ENCODE data around the gene SCGB1D2. TPM values are rescaled to one million over a fixed set of nuclear protein-coding genes. Genes with fewer than 3 reads are reported as not detected.

The SCGB1D2 gene
- total RNA-seq, 1 donor from 2014 or later = not detected

- H3K4me3 ChIP-seq (ENCODE audit: low read depth, low read length) = no peak overlapping the region
- TF ChIP-seq CTCF (IDR thresholded peaks at IDR 0.05; ENCODE audit: insufficient read depth, low read length, poor library complexity, severe bottlenecking) = no peak
- no peak for DNase-seq (ENCODE audit: low read depth)
Observed at GRCh38 chr11:62223095-62223494, 18.9 kb upstream of the SCGB1D2 start.

GRCh38 chr11:62233730-62234129, 8.3 kb upstream of the SCGB1D2 start:
- Histone ChIP-seq H3K36me3 (ENCODE audit: control insufficient read depth, insufficient read depth, low read length) (no peaks in the 10 kb centered on the region), H3K4me3 (ENCODE audit: low read depth, low read length) (no peak overlapping the region), H3K27me3 (ENCODE audit: control insufficient read depth, insufficient read depth, low read length) (peaks cover 2% of the 10 kb centered on the region)
- DNase-seq (ENCODE audit: low read depth) = no peak
- TF ChIP-seq CTCF (IDR thresholded peaks at IDR 0.05; ENCODE audit: insufficient read depth, low read length, poor library complexity, severe bottlenecking) = no peak

More at GRCh38 chr11:62223095-62223494, 18.9 kb upstream of the SCGB1D2 start:
- Histone ChIP-seq H3K36me3 (ENCODE audit: control insufficient read depth, insufficient read depth, low read length) (no peaks in the 10 kb centered on the region), H3K27me3 (ENCODE audit: control insufficient read depth, insufficient read depth, low read length) (no peaks in the 10 kb centered on the region)

- Histone ChIP-seq H3K27me3 (ENCODE audit: control insufficient read depth, insufficient read depth, low read length) (peaks cover 4% of the 10 kb centered on the region), H3K36me3 (ENCODE audit: control insufficient read depth, insufficient read depth, low read length) (no peaks in the 10 kb centered on the region), H3K4me3 (ENCODE audit: low read depth, low read length) (no peak overlapping the region)
- no peak for DNase-seq (ENCODE audit: low read depth)
- no peak for TF ChIP-seq CTCF (IDR thresholded peaks at IDR 0.05; ENCODE audit: insufficient read depth, low read length, poor library complexity, severe bottlenecking)
Observed at GRCh38 chr11:62236187-62236586, 5.9 kb upstream of the SCGB1D2 start.

- Histone ChIP-seq H3K27me3 (ENCODE audit: control insufficient read depth, insufficient read depth, low read length) (peaks cover 6% of the 10 kb centered on the region), H3K4me3 (ENCODE audit: low read depth, low read length) (no peak overlapping the region), H3K36me3 (ENCODE audit: control insufficient read depth, insufficient read depth, low read length) (no peaks in the 10 kb centered on the region)
- no peak for TF ChIP-seq CTCF (IDR thresholded peaks at IDR 0.05; ENCODE audit: insufficient read depth, low read length, poor library complexity, severe bottlenecking)
- DNase-seq (ENCODE audit: low read depth) = no peak
Observed at GRCh38 chr11:62237499-62237898, 4.5 kb upstream of the SCGB1D2 start.

GRCh38 chr11:62238151-62238550, 3.9 kb upstream of the SCGB1D2 start:
- no peak for DNase-seq (ENCODE audit: low read depth)
- TF ChIP-seq CTCF (IDR thresholded peaks at IDR 0.05; ENCODE audit: insufficient read depth, low read length, poor library complexity, severe bottlenecking) = no peak
- Histone ChIP-seq H3K36me3 (ENCODE audit: control insufficient read depth, insufficient read depth, low read length) (no peaks in the 10 kb centered on the region), H3K27me3 (ENCODE audit: control insufficient read depth, insufficient read depth, low read length) (peaks cover 6% of the 10 kb centered on the region), H3K4me3 (ENCODE audit: low read depth, low read length) (no peak overlapping the region)

- no peak for DNase-seq (ENCODE audit: low read depth)
- H3K36me3 ChIP-seq (ENCODE audit: control insufficient read depth, insufficient read depth, low read length) = no peaks in the 10 kb centered on the region
- no peak overlapping the region for H3K4me3 ChIP-seq (ENCODE audit: low read depth, low read length)
- H3K27me3 ChIP-seq (ENCODE audit: control insufficient read depth, insufficient read depth, low read length) = peaks cover 6% of the 10 kb centered on the region
- no peak for TF ChIP-seq CTCF (IDR thresholded peaks at IDR 0.05; ENCODE audit: insufficient read depth, low read length, poor library complexity, severe bottlenecking)
Observed at GRCh38 chr11:62241095-62241494, 944 bp upstream of the SCGB1D2 start.
